H1 (cell line): ENCODE data around the gene RAET1G. TPM values are rescaled to one million over a fixed set of nuclear protein-coding genes. Genes with fewer than 3 reads are reported as not detected.

Experiments
- CTCF ChIA-PET: fragments of 300-600 bp; sonication (Branson Sonifier 250); formaldehyde crosslinking; loops from one replicate; lab custom pipeline; 2021; ENCODE audit not compliant: partially characterized antibody; lab: Charles Lee
- POLR2A ChIA-PET: fragments of 300-600 bp; sonication (Branson Sonifier 250); formaldehyde crosslinking; loops from one replicate; lab custom pipeline; 2021; ENCODE audit warnings: inconsistent platforms; ENCODE audit not compliant: partially characterized antibody; lab: Charles Lee
- DNase-seq, 2 experiments: peaks; one replicate each; pipeline versions ENCODE4 v3.0.0 to v3.0.0-alpha.2; 2010 to 2022; ENCODE audit warnings: low spot score in 2 of 2, low read depth in 1 of 2, mixed read lengths in 1 of 2
- FAIRE-seq: peaks from 2 replicates; lab custom pipeline; 2011; peaks lifted over from hg19 to GRCh38; lab: Jason Lieb, UNC
- H2AFZ ChIP-seq: 2 replicates; pipeline ENCODE4 v1.8.1; 2012; ENCODE audit warnings: low read length, inconsistent platforms
- H2AK5ac ChIP-seq: 2 replicates; pipeline ENCODE4 v1.6.1; 2013; ENCODE audit warnings: low read depth, low read length
- H2BK120ac ChIP-seq: replicated peaks from 2 replicates; pipeline ENCODE3; 2013; ENCODE audit warnings: low read depth, low read length, inconsistent platforms
- H2BK12ac ChIP-seq: 2 replicates; pipeline ENCODE4 v1.6.1; 2013; ENCODE audit warnings: low read depth, low read length
- H2BK15ac ChIP-seq: 2 replicates; pipeline ENCODE4 v1.6.1; 2013; ENCODE audit warnings: low read length
- H2BK20ac ChIP-seq: 2 replicates; pipeline ENCODE4 v1.6.1; 2013; ENCODE audit warnings: low read length
- H2BK5ac ChIP-seq: 2 replicates; pipeline ENCODE4 v1.6.1; 2013; ENCODE audit warnings: low read depth, low read length
- H3K14ac ChIP-seq: 2 replicates; pipeline ENCODE4 v1.6.1; 2013; ENCODE audit warnings: inconsistent platforms; ENCODE audit not compliant: insufficient read length
- H3K18ac ChIP-seq: 2 replicates; pipeline ENCODE4 v1.6.1; 2013; ENCODE audit warnings: low read length; ENCODE audit errors: extremely low read depth
- H3K23ac ChIP-seq: 2 replicates; pipeline ENCODE4 v1.6.1; 2013; ENCODE audit warnings: inconsistent platforms; ENCODE audit not compliant: insufficient read length
- H3K23me2 ChIP-seq: 2 replicates; pipeline ENCODE4 v1.6.1; 2013; ENCODE audit warnings: low read depth, low read length
- H3K27ac ChIP-seq: 2 replicates; pipeline ENCODE4 v1.6.1; 2011; ENCODE audit warnings: low read depth, low read length, inconsistent platforms
- H3K27me3 ChIP-seq, 4 experiments: replicated peaks in 1 of 4; 1 replicate in 1 of 4; 2 replicates in 3 of 4; pipeline versions ENCODE4 v1.6.1 to v1.8.1; 2011 to 2013; ENCODE audit warnings: low read length in 3 of 4, mild to moderate bottlenecking in 3 of 4, inconsistent platforms in 2 of 4, mixed read lengths in 2 of 4, moderate library complexity in 1 of 4; ENCODE audit not compliant: control insufficient read depth in 3 of 4, insufficient read depth in 3 of 4; ENCODE audit errors: extremely low read depth in 1 of 4
- H3K36me3 ChIP-seq, 4 experiments: 2 replicates each; pipeline versions ENCODE4 v1.6.1 to v1.8.1; 2011 to 2013; ENCODE audit warnings: mild to moderate bottlenecking in 4 of 4, low read length in 3 of 4, moderate library complexity in 2 of 4, control low read depth in 1 of 4, inconsistent platforms in 1 of 4; ENCODE audit not compliant: insufficient read depth in 4 of 4, control insufficient read depth in 2 of 4
- H3K4ac ChIP-seq: replicated peaks from 2 replicates; pipeline ENCODE3; 2013; ENCODE audit warnings: low read length, low read depth, mixed read lengths, inconsistent platforms; ENCODE audit not compliant: insufficient read length
- H3K4me1 ChIP-seq, 4 experiments: replicated peaks in 1 of 4; 1 replicate in 1 of 4; 2 replicates in 3 of 4; pipeline versions ENCODE4 v1.6.1 to v1.8.1; 2011 to 2013; ENCODE audit warnings: low read length in 3 of 4, inconsistent platforms in 2 of 4, mixed read lengths in 1 of 4; ENCODE audit not compliant: insufficient read depth in 4 of 4, control insufficient read depth in 3 of 4
- H3K4me2 ChIP-seq, 2 experiments: 2 replicates each; pipeline versions ENCODE4 v1.6.1 to v1.8.1; 2011 to 2013; ENCODE audit warnings: low read depth in 2 of 2, low read length in 2 of 2, control low read depth in 1 of 2, inconsistent platforms in 1 of 2, mild to moderate bottlenecking in 1 of 2; ENCODE audit not compliant: insufficient read depth in 1 of 2
- H3K4me3 ChIP-seq, 4 experiments: fragments of 200-600, 300-600 bp in 1 of 4; sonication (generic), shearing (Covaris generic), sonication (Bioruptor Twin) in 1 of 4; 2 replicates each; pipeline versions ENCODE4 v1.5.1 to v1.8.1; 2011 to 2016; ENCODE audit warnings: low read length in 4 of 4, low read depth in 3 of 4, control low read depth in 2 of 4, inconsistent platforms in 2 of 4, mild to moderate bottlenecking in 2 of 4, mixed read lengths in 1 of 4, moderate library complexity in 1 of 4; ENCODE audit not compliant: insufficient read depth in 2 of 4; ENCODE audit errors: extremely low read depth in 1 of 4
- H3K56ac ChIP-seq: replicated peaks from 2 replicates; pipeline ENCODE3; 2013; ENCODE audit warnings: low read depth, mild to moderate bottlenecking, mixed read lengths, low read length, inconsistent platforms; ENCODE audit not compliant: insufficient read length
- H3K79me1 ChIP-seq: 2 replicates; pipeline ENCODE4 v1.6.1; 2013; ENCODE audit warnings: low read depth, low read length, control low read depth
- H3K79me2 ChIP-seq, 2 experiments: 2 replicates each; pipeline versions ENCODE4 v1.6.1 to v1.8.1; 2012 to 2013; ENCODE audit warnings: low read length in 2 of 2, mild to moderate bottlenecking in 2 of 2, inconsistent platforms in 1 of 2; ENCODE audit not compliant: insufficient read depth in 2 of 2, control insufficient read depth in 1 of 2
- H3K9ac ChIP-seq, 4 experiments: replicated peaks in 1 of 4; 1 replicate in 1 of 4; 2 replicates in 3 of 4; pipeline versions ENCODE4 v1.6.1 to v1.8.1; 2011 to 2013; ENCODE audit warnings: low read depth in 3 of 4, low read length in 3 of 4, control low read depth in 2 of 4, mild to moderate bottlenecking in 2 of 4, moderate library complexity in 2 of 4, inconsistent platforms in 1 of 4; ENCODE audit errors: extremely low read depth in 1 of 4
- H3K9me3 ChIP-seq, 2 experiments: 2 replicates each; pipeline versions ENCODE4 v1.6.1 to v1.8.1; 2012 to 2013; ENCODE audit warnings: mild to moderate bottlenecking in 2 of 2, moderate library complexity in 2 of 2, control low read depth in 1 of 2, inconsistent platforms in 1 of 2, low read depth in 1 of 2, low read length in 1 of 2, mixed read lengths in 1 of 2; ENCODE audit not compliant: insufficient read depth in 2 of 2
- H4K20me1 ChIP-seq, 2 experiments: replicated peaks in 1 of 2; 2 replicates each; pipeline versions ENCODE3 to v1.8.1; 2011 to 2013; ENCODE audit warnings: inconsistent platforms in 2 of 2, low read length in 2 of 2, mild to moderate bottlenecking in 1 of 2; ENCODE audit not compliant: insufficient read depth in 2 of 2, control insufficient read depth in 1 of 2
- H4K5ac ChIP-seq: 2 replicates; pipeline ENCODE4 v1.6.1; 2013; ENCODE audit warnings: low read length, low read depth, mixed read lengths, inconsistent platforms; ENCODE audit not compliant: insufficient read length
- H4K8ac ChIP-seq: 2 replicates; pipeline ENCODE4 v1.8.0; 2013; ENCODE audit warnings: mild to moderate bottlenecking, moderate library complexity, low read length, inconsistent platforms; ENCODE audit not compliant: insufficient read depth; ENCODE audit errors: extremely low read depth
- H4K91ac ChIP-seq: replicated peaks from 2 replicates; pipeline ENCODE3; 2013; ENCODE audit warnings: low read length, mixed read lengths, inconsistent platforms; ENCODE audit not compliant: insufficient read length
- CTCF ChIP-seq, 3 experiments: IDR thresholded peaks; 1 replicate in 2 of 3; 2 replicates in 1 of 3; pipeline versions ENCODE4 v1.5.1 to v1.6.1; 2011; ENCODE audit warnings: low read length in 3 of 3, mild to moderate bottlenecking in 3 of 3, inconsistent platforms in 2 of 3, low read depth in 1 of 3, moderate library complexity in 1 of 3; ENCODE audit not compliant: insufficient read depth in 1 of 3; ENCODE audit errors: control extremely low read depth in 1 of 3
- EGR1 ChIP-seq: IDR thresholded peaks from 2 replicates; pipeline ENCODE4 v1.6.1; 2011; ENCODE audit warnings: low read depth, low read length, borderline replicate concordance
- GABPA ChIP-seq: IDR thresholded peaks from 2 replicates; pipeline ENCODE4 v1.6.1; 2011; ENCODE audit warnings: mild to moderate bottlenecking, low read length, moderate library complexity, borderline replicate concordance; ENCODE audit not compliant: insufficient read depth
- POLR2A ChIP-seq, 2 experiments: IDR thresholded peaks; 1 replicate in 1 of 2; 2 replicates in 1 of 2; pipeline ENCODE4 v1.6.1; 2011; ENCODE audit warnings: low read depth in 2 of 2, low read length in 2 of 2, mild to moderate bottlenecking in 2 of 2; ENCODE audit errors: control extremely low read depth in 1 of 2
- SAP30 ChIP-seq: fragments of 300-600 bp; sonication (generic); IDR thresholded peaks from 2 replicates; pipeline ENCODE4 v1.7.1; 2012; ENCODE audit warnings: low read length, moderate library complexity, mild to moderate bottlenecking, inconsistent platforms; ENCODE audit not compliant: insufficient read depth, insufficient replicate concordance
- SIN3A ChIP-seq, 2 experiments: IDR thresholded peaks in 1 of 2; conservative IDR thresholded peaks in 1 of 2; 2 replicates each; pipeline ENCODE4 v1.6.1; 2011 to 2012; ENCODE audit warnings: low read length in 2 of 2, improper control_type of control experiment in 1 of 2, low read depth in 1 of 2, mild to moderate bottlenecking in 1 of 2
- USF2 ChIP-seq: IDR thresholded peaks from 2 replicates; pipeline ENCODE4 v1.6.1; 2011; ENCODE audit warnings: low read length, improper control_type of control experiment
- ZNF274 ChIP-seq: IDR thresholded peaks from 2 replicates; pipeline ENCODE4 v1.7.0; 2012; ENCODE audit warnings: low read length, borderline replicate concordance; ENCODE audit errors: extremely low read depth
- WGBS, 2 experiments: shearing (Covaris generic) in 1 of 2; methylation state at CpG; one replicate each; pipeline versions ENCODE4 v1.1.6 to v1.1.7; 2013 to 2015; ENCODE audit warnings: low lambda C conversion rate in 2 of 2, mixed read lengths in 2 of 2, inconsistent platforms in 1 of 2, low coverage in 1 of 2, missing lambda C conversion rate in 1 of 2; ENCODE audit not compliant: insufficient replicate concordance in 2 of 2, insufficient coverage in 1 of 2, insufficient read length in 1 of 2; ENCODE audit errors: extremely low coverage in 1 of 2, missing lambda C conversion rate in 1 of 2; 5-methylcytosine and 5-hydroxymethylcytosine counted together
- polyA plus RNA-seq, 7 experiments: library from polyadenylated mRNA; depleted of rRNA in 3 of 7; stranded (reverse) in 5 of 7; unstranded in 2 of 7; fragments of >200 nt in 5 of 7; fragments of 200-250 nt in 2 of 7; gene quantifications; 1 replicate in 5 of 7; 2 replicates in 1 of 7; 4 replicates in 1 of 7; pipeline versions ENCODE4 v1.2.1 to v1.2.3, GENCODE V29; 2011 to 2013; ENCODE audit warnings: missing spikeins in 2 of 7, mixed read lengths in 2 of 7
- total RNA-seq: library from RNA; stranded (reverse); fragmentation: NEBNext Ultra II Directional; extraction: Animal tissue kit (Norgen Biotek cat#: 25700); gene quantifications from 2 replicates; pipeline ENCODE4 v1.2.1, GENCODE V29; 2021

RAET1G gene
- total and polyA plus RNA-seq, 2 of the 8 experiments (the other 6 are each of a cell fraction or from before 2014, with no cell fraction given) = 0.08 TPM; not detected in 1

GRCh38 chr6:149904661-149905370 is 18.1 kb downstream of the RAET1G start:
- H3K36me3 ChIP-seq = no peaks in the 10 kb centered on the region
- no peaks in the 10 kb centered on the region for H3K27me3 ChIP-seq
- H3K79me2 ChIP-seq = no peaks in the 10 kb centered on the region
- no peak overlapping the region for H3K18ac ChIP-seq
- H3K27ac ChIP-seq = no peak overlapping the region
- no peak overlapping the region for H2BK5ac ChIP-seq
- no peak overlapping the region for H3K23ac ChIP-seq
- no peak overlapping the region for H2BK15ac ChIP-seq
- H3K23me2 ChIP-seq = no peaks in the 10 kb centered on the region
- H3K14ac ChIP-seq = no peak overlapping the region
- no peak overlapping the region for H3K4me2 ChIP-seq
- peak overlapping the region; percentile 28; the same call in 1 of the 2 replicates for H4K8ac ChIP-seq
- no peak overlapping the region for H2AFZ ChIP-seq
- H2AK5ac ChIP-seq = no peak overlapping the region
- POLR2A ChIA-PET = interaction anchor here (0.7 to 1.2 kb wide), 2 partner anchors 9 to 18 kb away, joined by 3 read pairs; no protein-coding TSS in a partner anchor
- H3K9me3 ChIP-seq = peaks cover 11 to 15% of the 10 kb centered on the region in 2 experiments; a peak in 3 of 4 replicates
- H2BK120ac ChIP-seq = no peak overlapping the region
- H3K4ac ChIP-seq = no peak overlapping the region
- H4K91ac ChIP-seq = no peak overlapping the region
- no peak overlapping the region for H2BK12ac ChIP-seq
- FAIRE-seq = no peak
- no peaks in the 10 kb centered on the region for H3K79me1 ChIP-seq
- H3K4me1 ChIP-seq = no peaks in the 10 kb centered on the region
- no peak overlapping the region for H3K56ac ChIP-seq
- WGBS, 2 experiments = 94% methylated on average over 13 of the region's 13 CpGs; no CpG with 5 or more reads in 1 of the 2 experiments
- CTCF ChIA-PET = interaction anchor here (0.6 to 4.8 kb wide), 21 partner anchors 9 to 821 kb away, joined by 3 to 26 read pairs (median 4); no protein-coding TSS in a partner anchor
- no peak overlapping the region for H2BK20ac ChIP-seq
- H3K9ac ChIP-seq = no peak overlapping the region
- no peaks in the 10 kb centered on the region for H4K20me1 ChIP-seq
- H4K5ac ChIP-seq = no peak overlapping the region
- no peak overlapping the region for H3K4me3 ChIP-seq
- DNase-seq = no peak
- TF ChIP-seq CTCF (IDR thresholded peaks at IDR 0.05; ENCODE audit: control extremely low read depth in 1 of 3, insufficient read depth in 1 of 3, low read depth in 1 of 3, low read length in 3 of 3) = no peak
- no peak for TF ChIP-seq POLR2A (IDR thresholded peaks at IDR 0.05; ENCODE audit: control extremely low read depth in 1 of 2, low read depth in 2 of 2, low read length in 2 of 2)
- no peak for TF ChIP-seq SAP30
- TF ChIP-seq GABPA = no peak
- no peak for TF ChIP-seq ZNF274
- TF ChIP-seq SIN3A (conservative IDR thresholded peaks at IDR 0.05 in 1 of 2, IDR thresholded peaks at IDR 0.05 in 1 of 2; ENCODE audit: low read depth in 1 of 2, low read length in 2 of 2) = no peak
- no peak for TF ChIP-seq EGR1
- TF ChIP-seq USF2 = no peak
